Measurements from ENCODE around the gene RABL2B. TPM values are rescaled to one million over a fixed set of nuclear protein-coding genes. Genes with fewer than 3 reads are reported as not detected.

Gene RABL2B
- total RNA-seq, 1 donor from 2014 or later = 28.2 TPM

- peak overlapping the region in 1 of 2 donors; percentile 13 for H3K4me3 ChIP-seq
- H3K36me3 ChIP-seq = no peaks in the 10 kb centered on the region
- no peaks in the 10 kb centered on the region for H3K27me3 ChIP-seq
- H3K4me1 ChIP-seq = no peaks in the 10 kb centered on the region
- no peak for DNase-seq (ENCODE audit: extremely low spot score in 2 of 2)
- TF ChIP-seq, protein P1, sequence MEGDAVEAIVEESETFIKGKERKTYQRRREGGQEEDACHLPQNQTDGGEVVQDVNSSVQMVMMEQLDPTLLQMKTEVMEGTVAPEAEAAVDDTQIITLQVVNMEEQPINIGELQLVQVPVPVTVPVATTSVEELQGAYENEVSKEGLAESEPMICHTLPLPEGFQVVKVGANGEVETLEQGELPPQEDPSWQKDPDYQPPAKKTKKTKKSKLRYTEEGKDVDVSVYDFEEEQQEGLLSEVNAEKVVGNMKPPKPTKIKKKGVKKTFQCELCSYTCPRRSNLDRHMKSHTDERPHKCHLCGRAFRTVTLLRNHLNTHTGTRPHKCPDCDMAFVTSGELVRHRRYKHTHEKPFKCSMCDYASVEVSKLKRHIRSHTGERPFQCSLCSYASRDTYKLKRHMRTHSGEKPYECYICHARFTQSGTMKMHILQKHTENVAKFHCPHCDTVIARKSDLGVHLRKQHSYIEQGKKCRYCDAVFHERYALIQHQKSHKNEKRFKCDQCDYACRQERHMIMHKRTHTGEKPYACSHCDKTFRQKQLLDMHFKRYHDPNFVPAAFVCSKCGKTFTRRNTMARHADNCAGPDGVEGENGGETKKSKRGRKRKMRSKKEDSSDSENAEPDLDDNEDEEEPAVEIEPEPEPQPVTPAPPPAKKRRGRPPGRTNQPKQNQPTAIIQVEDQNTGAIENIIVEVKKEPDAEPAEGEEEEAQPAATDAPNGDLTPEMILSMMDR (IDR thresholded peaks at IDR 0.05) = no peak
- TF ChIP-seq POLR2A (IDR thresholded peaks at IDR 0.05) = no peak
- no peak for TF ChIP-seq POLR2AphosphoS5 (IDR thresholded peaks at IDR 0.05; ENCODE audit: insufficient read depth in 1 of 2, low read depth in 1 of 2)
- no peak overlapping the region for H3K27ac ChIP-seq
- no peaks in the 10 kb centered on the region for H3K9me3 ChIP-seq
- intact Hi-C loops (cut with DNase I) = no loop called here
These were observed 62.9 kb downstream of the RABL2B start for GRCh38 chr22:50720301-50721256.

- Histone ChIP-seq H3K9me3 (no peaks in the 10 kb centered on the region), H3K4me1 (no peaks in the 10 kb centered on the region), H3K36me3 (no peaks in the 10 kb centered on the region), H3K27ac (no peak overlapping the region), H3K4me3 (no peak overlapping the region), H3K27me3 (no peaks in the 10 kb centered on the region)
- TF ChIP-seq POLR2A (IDR thresholded peaks at IDR 0.05) (no peak), POLR2AphosphoS5 (IDR thresholded peaks at IDR 0.05; ENCODE audit: insufficient read depth in 1 of 2, low read depth in 1 of 2) (no peak)
- TF ChIP-seq, protein P1 (IDR thresholded peaks at IDR 0.05) = no peak
- DNase-seq (ENCODE audit: extremely low spot score in 2 of 2) = no peak
- intact Hi-C loops (cut with DNase I) = no loop called here
These were observed 63.6 kb downstream of the RABL2B start for GRCh38 chr22:50719814-50720300.

DNA sequence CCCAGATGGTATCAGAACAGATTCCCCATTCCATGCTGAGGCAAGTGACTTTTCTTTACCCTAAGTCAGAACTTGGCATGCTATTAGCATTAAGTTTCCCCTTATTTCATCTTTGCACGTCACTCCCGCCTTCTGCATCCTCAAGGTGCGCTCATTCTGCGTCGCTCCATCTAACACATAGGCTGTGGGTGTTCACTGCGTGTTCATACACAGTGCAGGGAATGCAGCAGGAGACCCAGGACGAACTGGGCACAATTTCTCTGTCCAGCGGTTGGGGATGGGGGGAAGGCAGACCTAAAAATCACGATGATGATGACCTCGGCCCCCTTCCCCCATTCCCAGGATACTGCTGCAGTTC is 65.1 kb downstream of the RABL2B start:
- intact Hi-C loops (cut with DNase I) = no loop called here

GRCh38 chr22:50717709-50718351 is 65.6 kb downstream of the RABL2B start:
- H3K4me3 ChIP-seq = no peak overlapping the region
- TF ChIP-seq POLR2AphosphoS5 (IDR thresholded peaks at IDR 0.05; ENCODE audit: insufficient read depth in 1 of 2, low read depth in 1 of 2) (no peak), POLR2A (IDR thresholded peaks at IDR 0.05) (no peak)
- TF ChIP-seq, protein P1 (IDR thresholded peaks at IDR 0.05) = no peak
- H3K27me3 ChIP-seq = no peaks in the 10 kb centered on the region
- H3K9me3 ChIP-seq = no peaks in the 10 kb centered on the region
- no peaks in the 10 kb centered on the region for H3K4me1 ChIP-seq
- DNase-seq (ENCODE audit: extremely low spot score in 2 of 2) = no peak
- no peak overlapping the region for H3K27ac ChIP-seq
- intact Hi-C loops (cut with DNase I) = no loop called here
- H3K36me3 ChIP-seq = no peaks in the 10 kb centered on the region

More for the DNA sequence above, 65.1 kb downstream of the RABL2B start:
- H3K36me3 ChIP-seq = no peaks in the 10 kb centered on the region
- no peaks in the 10 kb centered on the region for H3K4me1 ChIP-seq
- H3K9me3 ChIP-seq = no peaks in the 10 kb centered on the region
- DNase-seq (ENCODE audit: extremely low spot score in 2 of 2) = no peak
- H3K27me3 ChIP-seq = no peaks in the 10 kb centered on the region
- H3K27ac ChIP-seq = no peak overlapping the region
- no peak for TF ChIP-seq POLR2AphosphoS5 (IDR thresholded peaks at IDR 0.05; ENCODE audit: insufficient read depth in 1 of 2, low read depth in 1 of 2)
- TF ChIP-seq, protein P1 (IDR thresholded peaks at IDR 0.05) = no peak
- no peak for TF ChIP-seq POLR2A (IDR thresholded peaks at IDR 0.05)
- no peak overlapping the region for H3K4me3 ChIP-seq

Other genes with a start within 250 kb of the RABL2B start
- 0.49 TPM for gene KLHDC7B, start 237.7 kb downstream of the RABL2B start, total RNA-seq
- not detected for gene SYCE3, start 220.7 kb downstream of the RABL2B start, total RNA-seq
- gene CPT1B, start 205.2 kb downstream of the RABL2B start, total RNA-seq = 29.2 TPM
- 51.6 TPM for gene CHKB, start 200.8 kb downstream of the RABL2B start, total RNA-seq
- gene MAPK8IP2, start 182.8 kb downstream of the RABL2B start, total RNA-seq = 3.2 TPM
- gene ARSA, start 155.5 kb downstream of the RABL2B start, total RNA-seq = 44.2 TPM
- gene SHANK3, start 110.8 kb downstream of the RABL2B start, total RNA-seq = 20.4 TPM
- gene ACR, start 45.4 kb downstream of the RABL2B start, total RNA-seq = not detected